ENCODE data around the gene ROCK1.

The ROCK1 gene

GRCh38 chr18:21084511-21085078 lies 27.0 kb downstream of the ROCK1 start:
- Histone ChIP-seq H3K27ac (no peak overlapping the region), H3K4me1 (peaks cover 5% of the 10 kb centered on the region; the same call in 1 of the 2 replicates), H4K20me1 (peaks cover 62% of the 10 kb centered on the region), H3K9ac (no peak overlapping the region), H3K27me3 (no peaks in the 10 kb centered on the region), H3K36me3 (peaks cover 55% of the 10 kb centered on the region), H3K9me3 (peaks cover 100% of the 10 kb centered on the region), H3K4me2 (no peak overlapping the region), H3K4me3 (no peak overlapping the region)
- no peak for TF ChIP-seq Cebpa-rat (IDR thresholded peaks at IDR 0.05)

GRCh38 chr18:21083017-21083416 lies 28.6 kb downstream of the ROCK1 start:
- H3K9me3 ChIP-seq = peaks cover 98% of the 10 kb centered on the region
- H3K4me2 ChIP-seq = no peak overlapping the region
- peaks cover 62% of the 10 kb centered on the region for H4K20me1 ChIP-seq
- peaks cover 54% of the 10 kb centered on the region for H3K36me3 ChIP-seq
- H3K27me3 ChIP-seq = no peaks in the 10 kb centered on the region
- peaks cover 18% of the 10 kb centered on the region for H3K4me1 ChIP-seq
- H3K9ac ChIP-seq = no peak overlapping the region
- no peak overlapping the region for H3K27ac ChIP-seq
- TF ChIP-seq Cebpa-rat (IDR thresholded peaks at IDR 0.05) = no peak
- H3K4me3 ChIP-seq = no peak overlapping the region

GRCh38 chr18:21081426-21081825 lies 30.2 kb downstream of the ROCK1 start:
- H3K4me3 ChIP-seq = no peak overlapping the region
- H3K4me1 ChIP-seq = peaks cover 18% of the 10 kb centered on the region
- peaks cover 66% of the 10 kb centered on the region for H4K20me1 ChIP-seq
- no peak overlapping the region for H3K4me2 ChIP-seq
- no peaks in the 10 kb centered on the region for H3K27me3 ChIP-seq
- peaks cover 49% of the 10 kb centered on the region for H3K36me3 ChIP-seq
- no peak overlapping the region for H3K27ac ChIP-seq
- H3K9me3 ChIP-seq = peaks cover 82% of the 10 kb centered on the region
- no peak for TF ChIP-seq Cebpa-rat (IDR thresholded peaks at IDR 0.05)
- no peak overlapping the region for H3K9ac ChIP-seq

- Histone ChIP-seq H3K4me1 (peaks cover 20% of the 10 kb centered on the region), H4K20me1 (peaks cover 71% of the 10 kb centered on the region), H3K4me3 (peak overlapping the region; percentile 8; the same call in 1 of the 2 replicates), H3K9me3 (peaks cover 74% of the 10 kb centered on the region), H3K9ac (no peak overlapping the region), H3K27ac (no peak overlapping the region; the same call in 1 of the 2 replicates), H3K27me3 (no peaks in the 10 kb centered on the region), H3K36me3 (peaks cover 42% of the 10 kb centered on the region), H3K4me2 (no peak overlapping the region)
- no peak for TF ChIP-seq Cebpa-rat (IDR thresholded peaks at IDR 0.05)
These were observed 31.0 kb downstream of the ROCK1 start for GRCh38 chr18:21080576-21080975.

GRCh38 chr18:21074336-21075323 lies 37.0 kb downstream of the ROCK1 start:
- Histone ChIP-seq H3K4me2 (0 out of 2 replicates have a peak overlapping the region, but pooled peaks have one; percentile 15), H3K4me3 (no peak overlapping the region), H3K9ac (no peak overlapping the region), H3K9me3 (peaks cover 14% of the 10 kb centered on the region), H3K27me3 (no peaks in the 10 kb centered on the region), H3K4me1 (peaks cover 29% of the 10 kb centered on the region), H4K20me1 (peaks cover 94% of the 10 kb centered on the region), H3K27ac (no peak overlapping the region), H3K36me3 (peaks cover 14% of the 10 kb centered on the region; the same call in 1 of the 2 replicates)
- no peak for TF ChIP-seq Cebpa-rat (IDR thresholded peaks at IDR 0.05)

- H3K27ac ChIP-seq = no peak overlapping the region
- no peaks in the 10 kb centered on the region for H3K27me3 ChIP-seq
- no peak for TF ChIP-seq Cebpa-rat (IDR thresholded peaks at IDR 0.05)
- H3K4me1 ChIP-seq = peaks cover 16% of the 10 kb centered on the region
- no peaks in the 10 kb centered on the region for H3K9me3 ChIP-seq
- no peaks in the 10 kb centered on the region for H3K36me3 ChIP-seq
- H3K4me2 ChIP-seq = no peak overlapping the region
- no peak overlapping the region for H3K4me3 ChIP-seq
- H3K9ac ChIP-seq = no peak overlapping the region
- H4K20me1 ChIP-seq = peaks cover 80% of the 10 kb centered on the region
These were observed 38.4 kb downstream of the ROCK1 start for GRCh38 chr18:21073180-21073579.

GRCh38 chr18:21071071-21071470 lies 40.5 kb downstream of the ROCK1 start:
- no peak overlapping the region for H3K27ac ChIP-seq
- peaks cover 10% of the 10 kb centered on the region for H3K36me3 ChIP-seq
- peaks cover 65% of the 10 kb centered on the region for H4K20me1 ChIP-seq
- no peak overlapping the region for H3K9ac ChIP-seq
- H3K9me3 ChIP-seq = no peaks in the 10 kb centered on the region
- peaks cover 16% of the 10 kb centered on the region for H3K4me1 ChIP-seq
- no peak for TF ChIP-seq Cebpa-rat (IDR thresholded peaks at IDR 0.05)
- H3K4me3 ChIP-seq = no peak overlapping the region
- H3K27me3 ChIP-seq = no peaks in the 10 kb centered on the region
- H3K4me2 ChIP-seq = no peak overlapping the region

- peaks cover 61% of the 10 kb centered on the region for H4K20me1 ChIP-seq
- H3K27me3 ChIP-seq = no peaks in the 10 kb centered on the region
- H3K9me3 ChIP-seq = no peaks in the 10 kb centered on the region
- no peak overlapping the region for H3K9ac ChIP-seq
- H3K4me1 ChIP-seq = peaks cover 3% of the 10 kb centered on the region
- H3K27ac ChIP-seq = no peak overlapping the region
- H3K36me3 ChIP-seq = peaks cover 14% of the 10 kb centered on the region
- no peak for TF ChIP-seq Cebpa-rat (IDR thresholded peaks at IDR 0.05)
- H3K4me3 ChIP-seq = no peak overlapping the region
- no peak overlapping the region for H3K4me2 ChIP-seq
These were observed 42.1 kb downstream of the ROCK1 start for GRCh38 chr18:21069468-21069867.

- Histone ChIP-seq H3K27me3 (no peaks in the 10 kb centered on the region), H3K4me2 (no peak overlapping the region), H3K27ac (no peak overlapping the region), H3K9me3 (peaks cover 24% of the 10 kb centered on the region), H3K36me3 (peaks cover 51% of the 10 kb centered on the region), H3K4me1 (no peaks in the 10 kb centered on the region), H4K20me1 (peaks cover 58% of the 10 kb centered on the region; the same call in 1 of the 2 replicates), H3K9ac (no peak overlapping the region), H3K4me3 (no peak overlapping the region)
- no peak for TF ChIP-seq Cebpa-rat (IDR thresholded peaks at IDR 0.05)
These were observed 47.3 kb downstream of the ROCK1 start for GRCh38 chr18:21064347-21064746.

- no peak overlapping the region for H3K27ac ChIP-seq
- no peak overlapping the region for H3K4me3 ChIP-seq
- H3K4me1 ChIP-seq = no peaks in the 10 kb centered on the region
- H3K9ac ChIP-seq = no peak overlapping the region
- peaks cover 68% of the 10 kb centered on the region; the same call in 1 of the 2 replicates for H4K20me1 ChIP-seq
- no peaks in the 10 kb centered on the region for H3K27me3 ChIP-seq
- peaks cover 59% of the 10 kb centered on the region for H3K36me3 ChIP-seq
- H3K9me3 ChIP-seq = peaks cover 24% of the 10 kb centered on the region
- no peak for TF ChIP-seq Cebpa-rat (IDR thresholded peaks at IDR 0.05)
- H3K4me2 ChIP-seq = no peak overlapping the region
These were observed 48.6 kb downstream of the ROCK1 start for GRCh38 chr18:21063011-21063410.

All from BLaER1 (cell line).